GM18907 (cell line): ENCODE measurements around the gene CDC123.
"Not testable (repeated sequence)": the region's sequence is repeated elsewhere in the genome, so short reads cannot be mapped to it uniquely, and the experiment has no call there.

Source experiments
- ATAC-seq: cut with Tn5 transposase; IDR thresholded peaks from one replicate; pipeline ENCODE4 v1.9.1; 2021; ENCODE audit warnings: mild to moderate bottlenecking, moderate library complexity; ENCODE audit not compliant: unreplicated experiment

The CDC123 gene

DNA sequence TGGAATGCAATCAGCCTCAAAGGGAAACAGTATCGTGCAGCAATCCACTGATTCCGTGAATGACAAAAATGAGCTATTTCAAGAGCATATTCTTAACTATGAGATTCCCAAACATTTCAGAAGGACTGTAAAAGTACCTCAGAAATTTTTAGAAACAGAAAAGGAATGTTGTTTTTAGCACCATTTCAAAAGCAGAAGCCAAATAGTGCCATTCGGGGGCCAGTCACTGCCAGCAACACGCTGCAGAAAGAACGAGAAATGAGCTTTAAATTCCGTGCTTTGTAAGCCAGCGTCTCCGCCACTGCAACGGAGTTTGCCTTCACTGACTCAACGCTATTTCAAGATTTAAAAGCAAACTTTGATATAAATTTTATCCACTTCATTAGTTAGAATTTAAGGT is 6.6 kb upstream of the CDC123 start:
- ATAC-seq = no peak

DNA sequence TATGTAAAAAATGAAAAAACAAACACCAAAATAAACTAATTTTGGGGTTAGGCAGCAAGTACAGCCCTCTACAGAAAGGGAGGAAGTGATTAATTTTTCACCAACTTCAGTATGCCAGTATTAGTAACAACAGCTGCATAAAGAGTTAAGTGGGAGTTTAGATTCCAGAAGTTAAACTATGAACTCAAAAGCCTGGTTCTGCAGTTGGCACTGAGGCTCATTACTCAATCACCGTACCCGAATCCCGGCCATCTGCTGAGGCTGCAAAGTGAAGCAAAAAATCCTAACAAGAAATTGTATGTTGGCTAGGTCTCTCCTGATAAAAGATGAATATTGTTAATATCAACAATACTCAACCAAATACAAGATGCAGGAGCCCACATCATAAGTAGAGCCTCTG is 4.3 kb upstream of the CDC123 start:
- ATAC-seq = no peak

DNA sequence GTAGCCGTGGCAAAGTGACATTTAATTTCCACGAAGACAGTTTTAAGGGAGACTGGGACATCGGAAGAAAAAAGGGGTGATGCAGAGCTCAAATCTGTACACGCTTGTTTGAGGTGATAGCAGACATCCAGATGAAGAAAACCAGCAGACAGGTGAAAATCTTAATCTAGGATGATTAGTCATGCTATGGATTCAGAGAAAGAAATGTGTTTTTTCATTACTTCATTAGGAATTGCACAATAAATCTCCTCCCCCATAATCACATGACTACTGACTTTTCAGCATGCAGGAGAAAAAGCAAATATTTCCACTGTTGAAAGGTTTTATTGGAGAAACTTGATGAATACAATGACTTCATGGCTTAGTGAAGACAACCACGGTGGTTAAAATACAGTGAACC is 2.8 kb upstream of the CDC123 start:
- ATAC-seq = no peak

DNA sequence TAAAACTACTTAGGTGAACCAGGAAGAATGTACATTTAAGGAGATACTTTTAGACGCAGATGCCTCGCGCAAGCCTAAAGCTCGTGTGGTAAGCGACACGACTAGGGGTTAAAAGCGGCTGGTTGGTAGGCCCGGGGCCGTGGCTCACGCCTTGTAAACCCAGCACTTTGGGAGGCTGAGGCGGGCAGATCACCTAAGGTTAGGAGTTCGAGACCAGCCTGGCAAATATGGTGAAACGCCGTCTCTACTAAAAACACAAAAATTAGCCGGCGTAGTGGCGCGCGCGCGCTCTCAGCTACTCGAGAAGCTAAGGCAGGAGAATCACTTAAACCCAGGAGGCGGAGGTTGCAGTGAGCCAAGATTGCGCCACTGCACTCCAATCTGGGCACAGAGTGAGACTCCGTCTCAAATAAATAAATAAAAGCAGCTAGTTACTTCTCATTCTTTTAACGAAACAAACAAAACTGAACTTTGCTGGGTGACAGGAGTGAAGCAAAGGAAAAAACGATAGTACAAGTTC is 1.2 kb upstream of the CDC123 start:
- ATAC-seq = no peak

DNA sequence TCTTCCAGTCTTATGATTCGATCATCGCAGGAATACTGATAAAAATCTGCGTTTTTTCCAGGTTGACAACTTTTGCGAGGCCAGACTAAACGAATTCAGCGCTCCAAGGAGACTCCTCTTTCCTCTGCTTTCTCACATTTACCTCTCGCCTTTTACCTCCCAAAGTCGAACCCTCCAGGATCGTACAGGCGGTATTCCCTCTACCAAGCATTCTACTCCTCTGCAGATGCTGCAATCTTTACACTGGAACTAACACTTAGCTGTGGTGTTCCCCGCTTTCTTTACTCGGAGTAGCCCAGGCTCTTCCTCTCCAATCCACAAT is 746 bp upstream of the CDC123 start:
- peak; percentile 10 for ATAC-seq

DNA sequence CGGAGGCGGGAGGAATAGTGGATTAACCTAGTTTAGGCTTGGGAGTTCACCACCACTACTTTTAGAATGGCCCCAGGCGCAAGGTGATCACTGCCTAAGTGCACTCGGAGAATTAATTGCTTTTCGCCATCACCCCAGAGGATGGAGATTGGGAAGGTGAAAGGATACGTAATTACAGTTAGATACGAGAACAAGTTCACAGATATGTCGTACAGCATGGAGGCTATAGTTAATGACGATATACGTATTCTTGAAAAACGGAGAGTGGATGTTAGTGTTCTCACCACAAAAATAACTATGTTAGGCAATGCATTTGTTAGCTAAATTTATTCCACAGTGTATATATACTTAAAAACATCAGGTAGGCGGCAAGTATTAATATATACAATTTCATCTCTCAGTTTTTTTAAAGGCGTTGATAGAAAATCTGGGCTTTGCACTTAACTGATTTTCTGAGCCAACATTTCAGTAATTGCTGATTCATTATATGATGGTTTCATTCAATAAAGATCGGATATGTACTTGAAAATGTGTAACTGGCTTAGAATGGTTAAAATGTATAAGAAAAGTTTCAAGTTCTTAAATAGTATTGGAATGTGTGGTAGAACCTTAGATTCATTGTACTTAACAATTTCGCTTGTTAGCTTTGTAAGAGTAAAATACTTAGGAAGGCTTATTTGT is 683 bp downstream of the CDC123 start:
- peak; percentile 21 for ATAC-seq

DNA sequence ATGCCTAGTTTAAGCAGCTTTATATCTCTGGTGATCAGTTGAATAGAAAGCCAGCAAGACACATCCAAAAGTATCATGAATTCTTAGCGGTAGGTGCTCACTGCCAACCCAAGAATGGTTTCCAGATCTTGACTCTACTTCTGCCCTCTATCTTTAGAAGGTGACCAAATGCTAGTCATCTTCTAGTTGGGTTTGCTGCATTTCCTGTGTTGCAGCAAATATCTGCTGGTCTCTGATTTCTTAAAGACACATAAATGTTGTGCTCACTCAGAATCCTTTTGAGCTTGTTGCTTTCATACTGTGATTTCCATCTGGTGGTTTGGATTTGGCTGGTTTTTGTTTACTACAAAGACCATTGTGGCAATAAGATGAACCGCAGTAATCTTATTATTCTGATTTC is 2.2 kb downstream of the CDC123 start:
- no peak for ATAC-seq

DNA sequence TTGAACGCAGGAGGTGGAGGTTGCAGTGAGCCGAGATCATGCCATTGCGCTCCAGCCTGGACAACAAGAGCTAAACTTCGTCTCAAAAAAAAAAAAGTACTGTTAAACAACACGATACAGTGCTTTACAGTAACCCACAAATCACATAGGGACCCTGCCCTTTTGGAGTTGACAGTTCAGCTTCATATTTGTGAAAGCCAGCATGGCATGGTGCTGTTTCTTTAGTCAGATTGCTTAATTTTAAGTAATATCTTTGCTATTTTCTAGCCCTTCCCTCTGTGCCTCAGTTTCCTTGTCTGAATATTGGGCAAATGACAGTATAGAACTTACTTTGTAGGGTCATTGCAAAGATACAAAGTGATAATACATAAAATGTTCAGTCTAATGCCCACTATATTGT is 4.9 kb downstream of the CDC123 start:
- ATAC-seq = no peak

DNA sequence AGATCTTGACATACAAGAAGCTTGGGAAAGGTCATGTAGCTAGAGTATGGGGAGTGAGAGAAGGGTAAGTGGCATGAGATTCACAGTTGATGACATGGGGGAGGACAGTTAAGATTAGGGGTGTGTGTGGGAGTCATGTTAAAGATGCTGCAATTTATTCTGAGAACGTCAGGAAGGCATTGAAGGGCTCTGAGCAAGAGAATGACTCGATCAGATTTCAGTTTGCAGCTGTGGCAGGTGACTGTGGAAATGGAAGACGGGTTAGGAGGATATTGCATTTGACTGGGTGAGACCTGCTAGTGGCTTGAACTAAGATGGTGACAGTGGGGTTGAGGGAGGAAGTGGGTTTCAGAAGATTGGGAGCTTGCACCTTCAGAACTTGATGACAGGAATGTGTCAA is 5.6 kb downstream of the CDC123 start:
- no peak for ATAC-seq

DNA sequence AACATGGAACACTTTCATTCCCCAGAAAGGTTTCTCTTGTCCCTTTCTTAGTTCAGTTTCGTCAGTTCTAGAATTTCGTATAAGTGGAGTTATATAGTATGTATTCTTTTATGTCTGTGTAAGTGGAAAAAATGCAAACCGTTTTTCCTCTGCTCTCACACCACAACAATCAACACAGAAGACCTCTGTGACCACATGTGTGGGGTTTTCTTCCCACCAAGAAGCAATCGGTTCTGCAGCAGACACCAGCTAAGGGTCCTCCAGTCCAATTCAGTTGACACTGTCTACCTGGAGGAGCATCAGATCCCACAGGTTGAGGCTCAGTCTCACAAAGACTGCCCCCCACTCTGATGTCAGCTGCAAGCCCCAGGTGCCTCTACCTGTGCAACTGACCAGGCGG is 6.2 kb downstream of the CDC123 start:
- ATAC-seq = no peak

DNA sequence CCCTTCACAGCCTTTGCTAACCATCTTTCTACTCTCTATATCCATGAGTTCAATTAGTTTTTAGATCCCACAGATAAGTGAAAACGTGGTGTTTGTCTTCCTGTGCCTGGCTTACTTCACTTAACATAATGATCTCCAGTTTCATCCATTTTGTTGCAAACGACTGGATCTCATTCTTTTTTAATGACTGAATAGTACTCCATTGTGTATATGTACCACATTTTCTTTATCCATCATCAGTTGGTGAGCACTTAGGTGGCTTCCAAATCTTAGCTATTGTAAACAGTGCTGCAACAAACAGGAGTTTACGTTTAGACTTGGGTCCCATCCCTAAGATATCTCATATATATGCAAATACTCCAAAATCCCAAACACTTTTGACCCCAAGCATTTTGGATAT is 9.1 kb downstream of the CDC123 start:
- ATAC-seq = no peak

DNA sequence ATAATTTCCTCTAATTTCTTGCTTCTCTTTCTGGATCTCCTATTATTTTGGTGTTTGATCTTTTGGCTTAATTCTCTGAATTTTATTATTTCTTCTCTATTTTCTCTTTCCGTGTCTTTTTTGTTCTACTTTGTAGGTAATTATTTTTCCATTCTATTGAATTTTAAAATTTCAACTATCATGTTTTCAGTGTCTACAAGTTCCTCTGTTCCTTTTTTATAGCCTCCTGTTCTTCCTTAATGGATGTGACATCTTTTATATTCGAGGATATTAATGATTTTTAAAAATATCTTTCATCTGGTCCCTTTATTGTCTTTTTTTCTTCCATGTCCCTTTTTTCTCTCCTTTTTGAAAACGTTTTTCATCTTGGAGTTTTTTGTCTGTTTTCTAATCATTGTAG is 11.1 kb downstream of the CDC123 start:
- no peak for ATAC-seq

DNA sequence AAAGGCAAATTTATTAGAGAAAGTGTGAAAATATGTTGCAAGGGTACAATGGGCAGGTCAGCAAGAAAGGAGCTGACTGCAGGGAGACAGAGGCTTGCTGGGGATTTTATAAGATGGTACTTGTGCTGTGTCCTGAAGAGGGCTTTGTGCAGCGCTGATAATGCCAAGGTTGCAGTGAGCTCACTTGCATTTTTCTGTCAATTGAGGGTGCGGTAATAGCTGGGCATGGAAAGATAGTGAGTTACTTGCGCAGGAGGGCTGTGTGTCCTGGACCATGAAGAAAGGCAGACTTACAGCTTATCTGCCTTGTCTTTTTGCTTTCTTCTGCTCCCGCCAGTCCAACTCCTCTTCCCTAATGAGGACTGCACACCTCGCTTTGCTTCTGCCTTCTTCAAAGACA is 12.5 kb downstream of the CDC123 start:
- no peak for ATAC-seq

DNA sequence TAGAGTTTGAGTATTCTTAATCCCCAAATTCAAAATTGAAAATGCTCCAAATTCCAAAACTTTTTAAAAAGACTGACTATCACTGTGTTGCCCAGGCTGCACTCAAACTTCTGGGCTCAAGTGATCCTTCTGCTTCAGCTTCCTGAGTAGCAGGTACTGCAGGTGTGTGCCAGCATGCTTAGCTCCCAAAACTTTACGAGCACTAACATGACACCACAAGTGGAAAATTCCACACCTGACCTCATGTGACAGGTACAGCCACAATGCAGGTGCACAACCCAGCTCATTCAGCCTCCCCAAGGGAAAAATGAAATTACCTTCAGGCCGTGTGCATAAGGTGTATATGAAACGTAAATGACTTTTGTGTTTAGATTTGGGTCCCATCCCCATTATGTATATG is 16.5 kb downstream of the CDC123 start:
- ATAC-seq = no peak

DNA sequence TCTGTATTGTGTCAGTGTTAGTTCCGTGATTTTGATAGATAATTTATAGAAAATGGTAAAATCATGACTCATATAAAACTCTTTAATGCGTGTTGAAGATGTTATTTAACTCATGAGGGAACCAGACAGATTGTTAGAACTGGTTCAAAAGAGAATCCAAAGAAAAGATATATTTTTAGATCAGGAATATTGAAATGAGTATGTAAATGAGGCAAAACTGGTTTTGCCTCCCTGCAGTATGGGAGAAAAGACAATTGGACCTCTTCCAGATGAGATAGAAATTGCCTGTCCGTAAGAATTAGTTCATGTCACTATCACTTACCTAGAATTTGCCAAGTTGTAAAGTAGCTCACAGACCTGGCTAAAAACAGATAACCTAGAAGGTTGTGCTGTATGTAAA is 17.6 kb downstream of the CDC123 start:
- ATAC-seq = no peak

DNA sequence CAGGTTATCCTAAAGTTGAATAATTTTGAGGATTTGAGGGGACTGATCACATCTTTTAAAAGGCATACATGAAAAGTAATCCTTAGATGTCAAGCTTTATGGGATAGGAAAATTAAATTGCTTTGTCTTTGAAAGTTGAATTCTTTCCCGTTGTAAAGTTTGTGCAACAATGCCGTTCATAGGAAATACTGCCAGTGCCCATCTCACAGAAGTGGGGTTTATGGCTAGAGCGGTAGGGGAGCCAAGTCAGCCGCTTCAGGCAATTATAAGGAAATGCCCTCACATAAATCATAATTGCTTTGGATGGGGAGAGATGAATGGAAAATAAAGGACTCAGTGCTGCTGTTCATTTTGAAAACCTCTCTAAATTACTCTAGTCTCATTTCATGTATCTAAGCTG is 18.1 kb downstream of the CDC123 start:
- no peak for ATAC-seq

DNA sequence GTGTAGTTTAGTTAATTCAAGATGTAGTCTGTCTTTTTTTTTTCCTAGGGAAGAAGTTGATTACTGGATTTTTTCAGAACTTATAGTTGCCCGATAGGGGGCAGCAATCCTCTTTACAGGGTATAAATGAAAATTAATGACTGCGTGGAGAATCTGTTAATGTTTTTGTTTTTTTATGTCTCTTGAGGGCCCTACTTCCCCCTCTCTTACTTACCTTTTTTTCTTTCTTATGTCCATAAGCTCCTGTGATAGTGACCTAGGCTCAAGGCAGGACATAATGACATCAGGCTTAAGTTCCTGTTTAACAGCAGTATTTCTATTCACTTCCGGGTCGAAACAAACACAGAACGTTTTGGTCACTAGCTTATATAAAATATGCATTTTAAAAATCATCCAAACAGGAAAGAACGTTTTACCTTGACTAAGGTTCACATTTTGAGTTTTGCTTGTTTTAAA is 18.8 kb downstream of the CDC123 start:
- ATAC-seq = no peak

DNA sequence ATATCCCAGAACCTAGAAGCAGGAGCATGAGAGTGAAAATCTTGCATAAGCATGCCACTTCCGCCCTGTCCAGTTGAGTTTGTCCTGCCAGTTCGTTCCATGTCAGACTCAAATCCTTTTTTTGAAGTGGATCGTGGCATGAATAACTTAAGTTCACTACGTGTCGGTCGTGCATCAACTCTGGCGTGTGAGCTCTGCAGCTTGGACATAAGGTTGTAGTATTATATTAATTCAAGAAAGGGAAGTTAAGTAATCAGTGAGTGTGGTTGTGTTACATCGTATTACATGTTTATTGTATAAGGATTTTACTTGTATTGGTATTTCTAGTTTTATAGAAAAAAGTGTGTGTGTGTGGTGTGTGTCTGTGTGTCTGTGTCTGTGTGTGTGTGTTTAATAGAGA is 23.0 kb downstream of the CDC123 start:
- no peak for ATAC-seq

DNA sequence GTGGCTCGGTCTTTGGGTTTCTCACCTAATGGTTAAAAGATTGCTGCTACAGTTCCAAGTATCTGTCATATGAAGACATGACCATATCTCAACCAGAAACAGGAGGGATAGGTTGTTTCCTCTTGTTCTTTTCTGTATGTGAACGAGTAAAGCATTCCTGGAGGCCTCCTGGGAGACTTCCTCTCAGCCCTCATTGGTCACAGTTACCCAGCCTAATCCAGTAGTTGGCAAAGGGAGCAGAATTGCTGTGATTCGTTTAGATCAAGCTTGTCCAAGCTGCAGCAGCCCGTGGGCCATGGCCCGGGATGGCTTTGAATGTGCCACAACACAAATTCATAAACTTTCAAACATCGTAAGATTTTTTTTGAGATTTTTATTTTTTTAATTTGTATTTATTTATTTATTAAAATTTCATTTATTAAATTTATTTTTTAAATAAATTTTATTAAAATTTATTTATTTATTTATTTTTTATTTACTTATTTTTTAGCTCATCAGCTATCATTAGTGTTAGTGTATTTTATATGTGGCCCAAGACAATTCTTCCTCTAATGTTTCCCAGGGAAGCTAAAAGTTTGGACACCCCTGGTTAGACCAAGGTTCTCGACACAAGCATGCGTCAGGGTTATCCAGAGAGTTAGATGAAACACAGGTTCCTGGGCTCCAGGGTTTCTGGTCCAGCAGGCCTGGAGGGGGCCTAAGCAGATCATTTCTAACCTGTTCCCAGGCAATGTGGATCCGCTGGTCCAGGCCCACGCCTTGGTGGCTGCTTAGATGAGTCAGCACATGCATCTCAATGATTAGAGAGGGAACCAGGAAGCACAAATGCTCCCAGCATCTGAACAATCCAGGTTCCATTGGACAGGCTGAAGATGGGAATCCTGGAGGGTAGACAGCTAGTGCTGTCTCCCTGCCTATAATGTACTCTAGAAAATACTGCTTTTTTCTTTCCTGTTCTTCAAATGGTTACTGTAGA is 25.6 kb downstream of the CDC123 start:
- no peak for ATAC-seq

DNA sequence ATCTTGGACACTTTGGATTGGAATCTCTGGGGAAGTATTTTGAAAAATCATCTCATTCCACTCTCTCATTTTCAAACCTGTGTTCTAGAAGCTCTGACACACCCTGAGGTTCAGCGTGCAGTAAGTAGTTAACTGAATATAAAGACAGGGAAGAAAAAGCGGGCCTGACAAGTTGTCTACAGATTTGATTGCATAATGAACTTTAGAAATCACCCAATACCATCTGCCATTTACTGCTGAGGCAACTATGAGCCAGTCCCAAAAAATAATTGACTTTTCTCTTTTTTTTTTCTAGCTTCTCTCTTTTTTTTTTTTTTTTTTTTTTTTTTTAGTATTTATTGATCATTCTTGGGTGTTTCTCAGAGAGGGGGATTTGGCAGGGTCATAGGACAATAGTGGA is 29.5 kb downstream of the CDC123 start:
- ATAC-seq = no peak

DNA sequence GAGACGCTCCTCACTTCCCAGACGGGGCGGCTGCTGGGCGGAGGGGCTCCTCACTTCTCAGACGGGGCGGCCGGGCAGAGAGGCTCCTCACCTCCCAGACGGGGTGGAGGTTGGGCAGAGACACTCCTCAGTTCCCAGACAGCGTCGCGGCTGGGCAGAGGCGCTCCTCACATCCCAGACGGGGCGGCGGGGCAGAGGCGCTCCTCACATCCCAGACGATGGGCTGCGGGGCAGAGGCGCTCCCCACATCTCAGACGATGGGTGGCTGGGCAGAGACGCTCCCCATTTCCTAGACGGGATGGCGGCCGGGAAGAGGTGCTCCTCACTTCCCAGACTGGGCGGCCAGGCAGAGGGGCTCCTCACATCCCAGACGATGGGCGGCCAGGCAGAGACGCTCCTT is 30.4 kb downstream of the CDC123 start:
- not testable (repeated sequence) for ATAC-seq

DNA sequence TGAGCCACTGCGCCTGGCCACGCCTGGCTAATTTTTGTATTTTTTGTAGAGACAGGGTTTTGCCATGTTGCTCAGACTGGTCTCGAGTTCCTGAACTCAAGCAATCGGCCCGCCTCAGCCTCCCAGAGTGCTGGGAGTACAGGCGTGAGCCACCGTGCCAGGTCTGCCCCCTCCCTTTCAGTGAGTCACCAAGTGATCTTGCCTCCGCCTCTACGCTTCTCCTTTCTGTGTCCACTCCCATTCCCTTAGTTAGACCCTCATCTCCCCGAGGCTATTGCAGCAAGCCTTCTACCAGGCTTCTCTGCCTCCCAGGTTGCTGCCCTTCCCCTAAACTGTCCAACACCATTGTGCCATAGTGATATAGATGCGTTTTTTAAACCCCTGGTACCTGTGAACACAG is 32.9 kb downstream of the CDC123 start:
- ATAC-seq = no peak
